OCI-LY1 (cell line): ENCODE results near the gene BLCAP.

ENCODE experiments used
- H2AFZ ChIP-seq: fragments of 200-600 bp; sonication (generic), shearing (Covaris generic); 2 replicates; pipeline ENCODE4 v1.6.0; 2014; ENCODE audit warnings: antibody characterized with exemption, mild to moderate bottlenecking, low read length
- H3F3A ChIP-seq: fragments of 200-600 bp; sonication (generic), shearing (Covaris generic); 2 replicates; pipeline ENCODE4 v1.6.0; 2014; ENCODE audit warnings: mild to moderate bottlenecking, antibody characterized with exemption, low read length, moderate library complexity; ENCODE audit not compliant: insufficient read depth
- H3K27ac ChIP-seq: fragments of 200-600 bp; sonication (generic); 2 replicates; pipeline ENCODE4 v1.5.1; 2014; ENCODE audit warnings: low read length, mixed run types, mild to moderate bottlenecking, low read depth; ENCODE audit not compliant: poor library complexity, severe bottlenecking
- H3K27me3 ChIP-seq: fragments of 200-600 bp; sonication (generic); 2 replicates; pipeline ENCODE4 v1.6.0; 2014; ENCODE audit warnings: antibody characterized with exemption, mild to moderate bottlenecking, low read length, moderate library complexity; ENCODE audit not compliant: insufficient read depth
- H3K36me3 ChIP-seq: fragments of 200-600 bp; sonication (generic); 2 replicates; pipeline ENCODE4 v1.6.1; 2014; ENCODE audit warnings: mild to moderate bottlenecking, antibody characterized with exemption, low read length, moderate library complexity, mixed read lengths; ENCODE audit not compliant: insufficient read depth
- H3K4me1 ChIP-seq: fragments of 200-600 bp; sonication (generic); 2 replicates; pipeline ENCODE4 v1.5.1; 2014; ENCODE audit warnings: mild to moderate bottlenecking, low read length, moderate library complexity; ENCODE audit not compliant: insufficient read depth, severe bottlenecking
- H3K4me2 ChIP-seq: fragments of 200-600 bp; sonication (generic), shearing (Covaris generic); 2 replicates; pipeline ENCODE4 v1.6.1; 2014; ENCODE audit warnings: low read length
- H3K4me3 ChIP-seq: fragments of 200-600 bp; sonication (generic); 2 replicates; pipeline ENCODE4 v1.5.1; 2014; ENCODE audit warnings: low read length, low read depth, mild to moderate bottlenecking, mixed read lengths; ENCODE audit not compliant: poor library complexity, severe bottlenecking
- H3K79me2 ChIP-seq: fragments of 200-600 bp; shearing (Covaris generic); 2 replicates; pipeline ENCODE4 v1.6.1; 2016; ENCODE audit warnings: mixed run types, low read length, mixed read lengths; ENCODE audit not compliant: insufficient read depth
- H3K9ac ChIP-seq: fragments of 200-600 bp; sonication (generic), shearing (Covaris generic); 2 replicates; pipeline ENCODE4 v1.6.1; 2014; ENCODE audit warnings: mild to moderate bottlenecking, low read length, mixed read lengths
- H3K9me2 ChIP-seq: fragments of 200-600 bp; sonication (generic), shearing (Covaris generic); 2 replicates; pipeline ENCODE4 v1.6.1; 2014; ENCODE audit warnings: low read depth, mild to moderate bottlenecking, low read length, mixed read lengths
- H3K9me3 ChIP-seq: fragments of 200-600 bp; shearing (Covaris generic); 2 replicates; pipeline ENCODE4 v1.6.1; 2014; ENCODE audit warnings: low read length, mixed read lengths
- H4K20me1 ChIP-seq: fragments of 200-600 bp; sonication (generic), shearing (Covaris generic); 2 replicates; pipeline ENCODE4 v1.6.0; 2016; ENCODE audit warnings: mild to moderate bottlenecking, low read length; ENCODE audit not compliant: insufficient read depth
- CTCF ChIP-seq: fragments of 200-600 bp; sonication (generic), shearing (Covaris generic); IDR thresholded peaks from 2 replicates; pipeline ENCODE4 v1.5.1; 2017; ENCODE audit warnings: mild to moderate bottlenecking, antibody characterized with exemption, low read length, moderate library complexity, mixed read lengths
- EZH2 ChIP-seq: fragments of 200-600 bp; sonication (generic), shearing (Covaris generic); IDR thresholded peaks from 2 replicates; pipeline ENCODE4 v1.8.0; 2017; ENCODE audit warnings: borderline replicate concordance, mixed run types, mild to moderate bottlenecking, antibody characterized with exemption, low read length, moderate library complexity, mixed read lengths

The BLCAP gene

GRCh38 chr20:37481610-37482009 lies 46.1 kb downstream of the BLCAP start:
- no peaks in the 10 kb centered on the region for H4K20me1 ChIP-seq
- no peaks in the 10 kb centered on the region for H3K36me3 ChIP-seq
- no peak overlapping the region for H2AFZ ChIP-seq
- no peaks in the 10 kb centered on the region; the same call in 1 of the 2 replicates for H3K27me3 ChIP-seq
- H3K9ac ChIP-seq = no peak overlapping the region
- H3K9me2 ChIP-seq = no peaks in the 10 kb centered on the region
- no peak overlapping the region for H3K4me3 ChIP-seq
- TF ChIP-seq EZH2 (no peak), CTCF (no peak)
- no peak overlapping the region for H3K4me2 ChIP-seq
- no peaks in the 10 kb centered on the region for H3K79me2 ChIP-seq
- H3K9me3 ChIP-seq = no peaks in the 10 kb centered on the region
- H3F3A ChIP-seq = no peaks in the 10 kb centered on the region
- no peaks in the 10 kb centered on the region for H3K4me1 ChIP-seq
- H3K27ac ChIP-seq = no peak overlapping the region

GRCh38 chr20:37480919-37481318 lies 46.8 kb downstream of the BLCAP start:
- Histone ChIP-seq H3F3A (no peaks in the 10 kb centered on the region), H3K4me1 (no peaks in the 10 kb centered on the region), H3K79me2 (no peaks in the 10 kb centered on the region), H3K9me2 (no peaks in the 10 kb centered on the region), H3K27me3 (no peaks in the 10 kb centered on the region; the same call in 1 of the 2 replicates), H3K4me3 (no peak overlapping the region), H3K36me3 (no peaks in the 10 kb centered on the region), H3K9ac (no peak overlapping the region), H4K20me1 (no peaks in the 10 kb centered on the region), H3K9me3 (no peaks in the 10 kb centered on the region), H3K27ac (no peak overlapping the region), H2AFZ (no peak overlapping the region), H3K4me2 (no peak overlapping the region)
- TF ChIP-seq EZH2 (no peak), CTCF (no peak)

- Histone ChIP-seq H2AFZ (no peak overlapping the region), H4K20me1 (no peaks in the 10 kb centered on the region), H3K36me3 (no peaks in the 10 kb centered on the region), H3K9me2 (no peaks in the 10 kb centered on the region), H3K9ac (no peak overlapping the region), H3K27ac (no peak overlapping the region), H3K27me3 (no peaks in the 10 kb centered on the region; the same call in 1 of the 2 replicates), H3K4me2 (no peak overlapping the region), H3K79me2 (no peaks in the 10 kb centered on the region), H3K9me3 (no peaks in the 10 kb centered on the region), H3K4me1 (no peaks in the 10 kb centered on the region), H3F3A (no peaks in the 10 kb centered on the region), H3K4me3 (no peak overlapping the region)
- TF ChIP-seq CTCF (no peak), EZH2 (no peak)
These were observed 47.6 kb downstream of the BLCAP start for GRCh38 chr20:37479925-37480691.
